ENCODE results near the gene FLT3.

FLT3 gene

GRCh38 chr13:28000567-28000966, 99.8 kb downstream of the FLT3 start:
- no peak for DNase-seq

GRCh38 chr13:27997904-27998522, 102.4 kb downstream of the FLT3 start:
- DNase-seq: peak; percentile 71

GRCh38 chr13:27991881-27992280, 108.5 kb downstream of the FLT3 start:
- no peak for DNase-seq

GRCh38 chr13:27988520-27988919, 111.9 kb downstream of the FLT3 start, which contains the start of gene URAD:
Gene URAD (minus strand): TSS chr13:27988693. CDS start chr13:27988637, 56 bp downstream.
- DNase-seq: no peak

GRCh38 chr13:27985600-27985999, 114.8 kb downstream of the FLT3 start:
- no peak for DNase-seq

GRCh38 chr13:27982361-27982760, 118.0 kb downstream of the FLT3 start:
- no peak for DNase-seq

- no peak for DNase-seq
These were observed 119.2 kb downstream of the FLT3 start for GRCh38 chr13:27981006-27981708.

- DNase-seq: no peak
These were observed 119.9 kb downstream of the FLT3 start for GRCh38 chr13:27980280-27980998.

GRCh38 chr13:27979765-27980279, 120.6 kb downstream of the FLT3 start:
- no peak for DNase-seq

- no peak for DNase-seq
These were observed 121.3 kb downstream of the FLT3 start for GRCh38 chr13:27979001-27979643.

- DNase-seq: no peak
These were observed 121.9 kb downstream of the FLT3 start for GRCh38 chr13:27978301-27978968.

- DNase-seq: no peak
These were observed 122.7 kb downstream of the FLT3 start for GRCh38 chr13:27977476-27978300.

GRCh38 chr13:27976362-27977091, 123.8 kb downstream of the FLT3 start:
- no peak for DNase-seq

GRCh38 chr13:27975564-27976361, 124.6 kb downstream of the FLT3 start:
- DNase-seq: no peak

GRCh38 chr13:27973961-27974662, 126.3 kb downstream of the FLT3 start:
- no peak for DNase-seq

GRCh38 chr13:27973291-27973690, 127.1 kb downstream of the FLT3 start:
- DNase-seq: no peak

- no peak for DNase-seq
These were observed 127.9 kb downstream of the FLT3 start for GRCh38 chr13:27972478-27972820.

GRCh38 chr13:27971776-27972477, 128.4 kb downstream of the FLT3 start:
- no peak for DNase-seq

- DNase-seq: no peak
These were observed 129.1 kb downstream of the FLT3 start for GRCh38 chr13:27971236-27971645.
